ENCODE results near the gene MBOAT2. TPM values are rescaled to one million over a fixed set of nuclear protein-coding genes. Genes with fewer than 3 reads are reported as not detected.

MBOAT2 gene
- total and polyA plus RNA-seq, 4 donors = 0.57 to 65.5 (median 3.2) TPM

GRCh38 chr2:8851811-8852560 lies 151.5 kb downstream of the MBOAT2 start:
- H3K36me3 ChIP-seq (ENCODE audit: control insufficient read depth in 4 of 4, insufficient read depth in 3 of 4, low read depth in 1 of 4, low read length in 3 of 4) = no peaks in the 10 kb centered on the region
- no peaks in the 10 kb centered on the region for H3K9me3 ChIP-seq (ENCODE audit: control insufficient read depth in 4 of 4, low read length in 3 of 4)
- peaks cover 0 to 4% (median 0%) of the 10 kb centered on the region in 4 donors for H3K27me3 ChIP-seq (ENCODE audit: control insufficient read depth in 4 of 4, insufficient read depth in 4 of 4, low read length in 3 of 4)
- H3K4me3 ChIP-seq (ENCODE audit: low read depth in 1 of 3, low read length in 3 of 3) = no peak overlapping the region
- TF ChIP-seq SP1 (IDR thresholded peaks at IDR 0.05) (no peak), HNF4A (conservative IDR thresholded peaks at IDR 0.05) (no peak), RXRA (IDR thresholded peaks at IDR 0.05) (no peak), YY1 (IDR thresholded peaks at IDR 0.05) (no peak), HNF4G (IDR thresholded peaks at IDR 0.05) (no peak), REST (IDR thresholded peaks at IDR 0.05) (no peak)
- 74% methylated on average over 10 of the region's 10 CpGs for WGBS
- H3K27ac ChIP-seq (ENCODE audit: low read depth in 1 of 2, low read length in 2 of 2) = no peak overlapping the region
- H3K4me1 ChIP-seq (ENCODE audit: control insufficient read depth in 4 of 4, insufficient read depth in 4 of 4, low read length in 3 of 4) = no peaks in the 10 kb centered on the region
- DNase-seq (ENCODE audit: low spot score) = no peak
- no peak overlapping the region for H3K9ac ChIP-seq (ENCODE audit: low read depth in 1 of 2, low read length in 2 of 2)

DNA sequence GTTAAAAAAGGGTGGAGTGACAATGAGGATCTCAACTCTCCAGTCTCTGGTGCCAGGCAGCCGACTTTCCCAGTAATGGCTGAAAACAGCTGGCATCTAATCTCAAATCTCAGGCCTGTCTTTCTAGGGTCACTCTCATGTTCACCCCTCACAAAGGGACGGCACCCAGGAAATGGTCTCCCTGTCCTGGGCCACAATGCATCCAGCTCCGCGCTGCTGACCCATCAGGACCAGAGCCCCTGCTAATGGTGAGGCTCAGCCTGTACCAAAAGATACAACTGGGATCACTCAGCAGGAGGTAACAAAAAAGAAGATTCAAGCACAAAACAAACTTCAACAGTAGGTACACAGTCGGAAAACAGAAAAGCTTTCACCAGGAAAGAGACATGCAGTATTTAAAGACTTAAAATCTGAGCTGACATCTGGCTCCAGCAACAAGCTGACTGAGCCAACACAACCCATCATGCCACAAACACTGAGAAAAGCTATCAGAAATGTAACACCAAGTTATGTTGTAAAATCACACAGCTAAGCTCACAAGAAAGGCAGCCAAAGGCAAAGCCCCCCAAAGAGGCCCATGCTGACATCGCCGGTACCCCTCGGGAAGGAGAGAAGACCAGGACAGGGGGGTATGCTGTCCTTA lies 152.5 kb downstream of the MBOAT2 start:
- Histone ChIP-seq H3K36me3 (ENCODE audit: control insufficient read depth in 4 of 4, insufficient read depth in 3 of 4, low read depth in 1 of 4, low read length in 3 of 4) (no peaks in the 10 kb centered on the region), H3K27me3 (ENCODE audit: control insufficient read depth in 4 of 4, insufficient read depth in 4 of 4, low read length in 3 of 4) (peaks cover 0 to under 1% (median 0%) of the 10 kb centered on the region in 4 donors), H3K9me3 (ENCODE audit: control insufficient read depth in 4 of 4, low read length in 3 of 4) (no peaks in the 10 kb centered on the region), H3K4me1 (ENCODE audit: control insufficient read depth in 4 of 4, insufficient read depth in 4 of 4, low read length in 3 of 4) (no peaks in the 10 kb centered on the region), H3K9ac (ENCODE audit: low read depth in 1 of 2, low read length in 2 of 2) (no peak overlapping the region), H3K4me3 (ENCODE audit: low read depth in 1 of 3, low read length in 3 of 3) (no peak overlapping the region), H3K27ac (ENCODE audit: low read depth in 1 of 2, low read length in 2 of 2) (no peak overlapping the region)
- TF ChIP-seq, protein P1, sequence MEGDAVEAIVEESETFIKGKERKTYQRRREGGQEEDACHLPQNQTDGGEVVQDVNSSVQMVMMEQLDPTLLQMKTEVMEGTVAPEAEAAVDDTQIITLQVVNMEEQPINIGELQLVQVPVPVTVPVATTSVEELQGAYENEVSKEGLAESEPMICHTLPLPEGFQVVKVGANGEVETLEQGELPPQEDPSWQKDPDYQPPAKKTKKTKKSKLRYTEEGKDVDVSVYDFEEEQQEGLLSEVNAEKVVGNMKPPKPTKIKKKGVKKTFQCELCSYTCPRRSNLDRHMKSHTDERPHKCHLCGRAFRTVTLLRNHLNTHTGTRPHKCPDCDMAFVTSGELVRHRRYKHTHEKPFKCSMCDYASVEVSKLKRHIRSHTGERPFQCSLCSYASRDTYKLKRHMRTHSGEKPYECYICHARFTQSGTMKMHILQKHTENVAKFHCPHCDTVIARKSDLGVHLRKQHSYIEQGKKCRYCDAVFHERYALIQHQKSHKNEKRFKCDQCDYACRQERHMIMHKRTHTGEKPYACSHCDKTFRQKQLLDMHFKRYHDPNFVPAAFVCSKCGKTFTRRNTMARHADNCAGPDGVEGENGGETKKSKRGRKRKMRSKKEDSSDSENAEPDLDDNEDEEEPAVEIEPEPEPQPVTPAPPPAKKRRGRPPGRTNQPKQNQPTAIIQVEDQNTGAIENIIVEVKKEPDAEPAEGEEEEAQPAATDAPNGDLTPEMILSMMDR (IDR thresholded peaks at IDR 0.05; ENCODE audit: low read depth, low read length, missing input control) = no peak
- TF ChIP-seq FOXA2 (IDR thresholded peaks at IDR 0.05) = no peak
- DNase-seq (ENCODE audit: low spot score) = no peak
- WGBS = 94% methylated on average over 8 of the region's 8 CpGs

GRCh38 chr2:8849327-8849726 lies 154.2 kb downstream of the MBOAT2 start:
- TF ChIP-seq, protein P2, sequence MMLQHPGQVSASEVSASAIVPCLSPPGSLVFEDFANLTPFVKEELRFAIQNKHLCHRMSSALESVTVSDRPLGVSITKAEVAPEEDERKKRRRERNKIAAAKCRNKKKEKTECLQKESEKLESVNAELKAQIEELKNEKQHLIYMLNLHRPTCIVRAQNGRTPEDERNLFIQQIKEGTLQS (IDR thresholded peaks at IDR 0.05) = no peak
- no peak for DNase-seq (ENCODE audit: low spot score)
- no peaks in the 10 kb centered on the region for H3K9me3 ChIP-seq (ENCODE audit: control insufficient read depth in 4 of 4, low read length in 3 of 4)
- WGBS = 86% methylated on average over 4 of the region's 4 CpGs
- H3K9ac ChIP-seq (ENCODE audit: low read depth in 1 of 2, low read length in 2 of 2) = no peak overlapping the region
- no peaks in the 10 kb centered on the region for H3K4me1 ChIP-seq (ENCODE audit: control insufficient read depth in 4 of 4, insufficient read depth in 4 of 4, low read length in 3 of 4)
- no peak overlapping the region for H3K4me3 ChIP-seq (ENCODE audit: low read depth in 1 of 3, low read length in 3 of 3)
- no peak overlapping the region for H3K27ac ChIP-seq (ENCODE audit: low read depth in 1 of 2, low read length in 2 of 2)
- no peaks in the 10 kb centered on the region for H3K27me3 ChIP-seq (ENCODE audit: control insufficient read depth in 4 of 4, insufficient read depth in 4 of 4, low read length in 3 of 4)
- no peaks in the 10 kb centered on the region for H3K36me3 ChIP-seq (ENCODE audit: control insufficient read depth in 4 of 4, insufficient read depth in 3 of 4, low read depth in 1 of 4, low read length in 3 of 4)
